PC-9 (cell line): ENCODE data around the gene GCFC2. TPM values are rescaled to one million over a fixed set of nuclear protein-coding genes. Genes with fewer than 3 reads are reported as not detected.

ENCODE experiments used
- BruUV-seq: library from RNA; stranded (reverse); fragments of 400-500 nt; replicated peaks from 2 replicates; lab custom pipeline; 2021; lab: Mats Ljungman, UMichigan
- CTCF ChIA-PET: fragments of 300-600 bp; sonication (Branson Sonifier 250); formaldehyde crosslinking; loops from one replicate; lab custom pipeline; 2022; ENCODE audit warnings: antibody characterized with exemption; lab: Charles Lee
- POLR2A ChIA-PET: fragments of 300-600 bp; sonication (Branson Sonifier 250); formaldehyde crosslinking; loops from one replicate; lab custom pipeline; 2022; ENCODE audit warnings: antibody characterized with exemption; ENCODE audit not compliant: unreplicated experiment; lab: Charles Lee
- DNase-seq, 2 experiments: peaks; one replicate each; pipeline versions ENCODE4 v3.0.0 to v3.0.0-alpha.2; 2015 to 2022; ENCODE audit warnings: mixed read lengths in 1 of 2
- H2AFZ ChIP-seq: fragments of 200-600 bp; sonication (generic); 2 replicates; pipeline ENCODE4 v1.8.1; 2017; ENCODE audit warnings: antibody characterized with exemption
- H3F3A ChIP-seq: fragments of 200-600 bp; sonication (generic); 2 replicates; pipeline ENCODE4 v1.8.1; 2017; ENCODE audit warnings: antibody characterized with exemption, mild to moderate bottlenecking, low read depth; ENCODE audit not compliant: insufficient read depth
- H3K27ac ChIP-seq: fragments of 200-600 bp; sonication (generic); 2 replicates; pipeline ENCODE4 v1.6.1; 2016; ENCODE audit warnings: mixed run types
- H3K27me3 ChIP-seq: fragments of 200-600 bp; sonication (generic); 2 replicates; pipeline ENCODE4 v1.6.1; 2016; ENCODE audit warnings: low read depth, mixed run types; ENCODE audit not compliant: insufficient read depth
- H3K36me3 ChIP-seq: fragments of 200-600 bp; sonication (generic); 2 replicates; pipeline ENCODE4 v1.6.1; 2016; ENCODE audit warnings: low read depth, mixed run types
- H3K4me1 ChIP-seq: fragments of 200-600 bp; sonication (generic); replicated peaks from 2 replicates; pipeline ENCODE4 v1.6.1; 2016; ENCODE audit warnings: mixed run types; ENCODE audit not compliant: insufficient read depth
- H3K4me2 ChIP-seq: fragments of 200-600 bp; sonication (generic); 2 replicates; pipeline ENCODE4 v1.6.1; 2017; ENCODE audit warnings: mixed run types
- H3K4me3 ChIP-seq: fragments of 200-600 bp; sonication (generic); 2 replicates; pipeline ENCODE4 v1.6.1; 2016; ENCODE audit warnings: mixed run types
- H3K79me2 ChIP-seq: fragments of 200-600 bp; sonication (generic); 2 replicates; pipeline ENCODE4 v1.6.1; 2017; ENCODE audit warnings: low read depth, mixed run types
- H3K9me2 ChIP-seq: fragments of 200-600 bp; sonication (generic); 2 replicates; pipeline ENCODE4 v1.8.1; 2017; ENCODE audit warnings: mild to moderate bottlenecking; ENCODE audit not compliant: insufficient read depth
- H3K9me3 ChIP-seq: fragments of 200-600 bp; sonication (generic); 2 replicates; pipeline ENCODE4 v1.8.1; 2016; ENCODE audit warnings: low read depth; ENCODE audit not compliant: insufficient read depth
- H4K20me1 ChIP-seq: fragments of 200-600 bp; sonication (generic); 2 replicates; pipeline ENCODE4 v1.8.1; 2017; ENCODE audit not compliant: insufficient read depth
- CTCF ChIP-seq: fragments of 200-600 bp; sonication (generic); conservative IDR thresholded peaks from 2 replicates; pipeline ENCODE4 v1.6.1; 2017; ENCODE audit warnings: mixed run types, antibody characterized with exemption, mild to moderate bottlenecking, moderate library complexity
- EZH2 ChIP-seq: fragments of 200-600 bp; sonication (generic); IDR thresholded peaks from 2 replicates; pipeline ENCODE4 v1.8.0; 2017; ENCODE audit warnings: antibody characterized with exemption, low read depth
- intact Hi-C: fragments of 100-400 bp; cut with micrococcal nuclease; formaldehyde crosslinking; loops from one replicate; pipeline ENCODE4 v1.10.0; 2022; ENCODE audit not compliant: unreplicated experiment
- total RNA-seq: library from RNA; stranded (reverse); gene quantifications from 2 replicates; pipeline ENCODE4 v1.2.3, GENCODE V29; 2021

Gene GCFC2
- total RNA-seq, 1 experiment from 2014 or later: 15.7 TPM

DNA sequence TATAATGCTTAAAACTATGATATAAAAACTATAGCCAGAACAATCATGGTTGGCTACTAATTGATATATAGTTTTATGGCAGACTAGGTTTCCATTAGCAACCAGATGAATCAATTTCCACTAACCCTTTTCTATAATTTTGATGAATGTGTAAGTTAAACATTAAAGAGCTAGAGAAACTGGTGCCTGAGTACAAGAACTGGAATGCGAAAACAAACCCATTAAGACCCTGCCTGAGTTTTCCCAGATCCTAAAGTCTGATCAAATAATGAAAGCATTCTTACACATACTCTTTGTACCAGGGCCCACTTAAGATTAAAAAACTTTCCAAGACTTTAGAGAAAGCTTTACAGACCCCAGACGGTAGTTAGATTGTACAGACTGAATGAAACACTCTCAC lies 42.8 kb downstream of the GCFC2 start:
- CTCF ChIA-PET: no interaction called here
- TF ChIP-seq CTCF (no peak), EZH2 (no peak)
- Histone ChIP-seq H3K79me2 (no peaks in the 10 kb centered on the region), H3F3A (peaks cover 7% of the 10 kb centered on the region; the same call in 1 of the 2 replicates), H3K27ac (no peak overlapping the region), H3K4me3 (no peak overlapping the region), H3K9me3 (no peaks in the 10 kb centered on the region), H4K20me1 (no peaks in the 10 kb centered on the region), H3K27me3 (no peaks in the 10 kb centered on the region), H3K4me1 (no peaks in the 10 kb centered on the region), H3K4me2 (no peak overlapping the region), H3K9me2 (no peaks in the 10 kb centered on the region), H2AFZ (no peak overlapping the region), H3K36me3 (peaks cover 16% of the 10 kb centered on the region)
- POLR2A ChIA-PET: no interaction called here
- no peak for DNase-seq
- intact Hi-C loops: no loop called here
- BruUV-seq: no TSS peak

DNA sequence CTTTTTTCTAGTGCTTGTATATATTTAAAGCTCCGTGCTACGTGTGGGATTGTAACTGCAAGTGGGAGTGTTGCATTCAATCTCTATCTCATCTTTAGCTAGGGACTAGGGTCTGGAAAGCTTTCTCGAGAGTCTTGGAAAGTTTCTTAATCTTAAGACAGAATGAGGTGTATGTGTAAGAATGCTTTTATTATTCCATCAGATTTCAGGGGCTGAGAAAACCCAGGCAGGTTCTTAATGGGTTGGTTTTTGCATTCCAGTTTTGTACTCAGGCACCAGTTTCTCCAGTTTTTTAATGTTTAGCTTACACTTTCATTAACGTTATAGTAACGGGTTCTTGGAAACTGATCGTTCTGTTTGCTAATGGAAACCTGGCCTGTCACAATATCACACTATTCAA lies 43.8 kb downstream of the GCFC2 start:
- POLR2A ChIA-PET: no interaction called here
- Histone ChIP-seq H3K27ac (no peak overlapping the region), H3K4me2 (no peak overlapping the region), H3K4me3 (no peak overlapping the region), H3K27me3 (no peaks in the 10 kb centered on the region), H3K9me2 (no peaks in the 10 kb centered on the region), H2AFZ (no peak overlapping the region), H3K79me2 (no peaks in the 10 kb centered on the region), H4K20me1 (no peaks in the 10 kb centered on the region), H3K9me3 (no peaks in the 10 kb centered on the region), H3F3A (peaks cover 7% of the 10 kb centered on the region; the same call in 1 of the 2 replicates), H3K4me1 (no peaks in the 10 kb centered on the region), H3K36me3 (peaks cover 24% of the 10 kb centered on the region)
- intact Hi-C loops: no loop called here
- no peak for DNase-seq
- CTCF ChIA-PET: interaction anchor here (0.6 kb wide), 1 partner anchor 1745 kb away, joined by 3 read pairs; no protein-coding TSS in a partner anchor
- no peak for TF ChIP-seq CTCF
- no peak for TF ChIP-seq EZH2
- BruUV-seq: no TSS peak

DNA sequence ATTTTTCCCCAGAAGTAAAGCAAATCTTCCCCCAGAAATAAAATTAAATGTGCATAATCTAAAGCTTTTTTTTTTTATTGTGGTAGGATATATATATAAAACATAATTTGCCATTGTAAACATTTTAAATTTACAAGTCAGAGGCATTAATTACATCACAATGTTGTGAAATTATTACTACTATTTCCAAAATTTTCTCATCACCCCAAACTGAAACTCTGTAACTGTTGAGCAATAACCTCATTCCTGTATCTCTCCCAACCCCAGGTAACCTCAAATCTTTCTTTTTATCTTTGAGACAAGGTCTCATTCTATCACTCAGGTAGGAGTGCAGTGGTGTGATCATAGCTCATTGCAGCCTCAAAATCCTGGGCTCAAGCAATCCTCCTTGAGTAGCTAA lies 52.9 kb downstream of the GCFC2 start:
- peaks cover 68% of the 10 kb centered on the region for H3K36me3 ChIP-seq
- ChIA-PET POLR2A (interaction anchor here (0.7 kb wide), 1 partner anchor 155 kb away, joined by 3 read pairs; no protein-coding TSS in a partner anchor), CTCF (no interaction called here)
- no peak overlapping the region for H3K4me3 ChIP-seq
- intact Hi-C loops: no loop called here
- H3K4me1 ChIP-seq: no peaks in the 10 kb centered on the region
- no peak overlapping the region for H3K4me2 ChIP-seq
- DNase-seq: no peak
- no peak overlapping the region for H2AFZ ChIP-seq
- no peaks in the 10 kb centered on the region; the same call in 1 of the 2 replicates for H3F3A ChIP-seq
- no peaks in the 10 kb centered on the region for H3K9me3 ChIP-seq
- BruUV-seq: no TSS peak
- no peak overlapping the region for H3K27ac ChIP-seq
- TF ChIP-seq CTCF (no peak), EZH2 (no peak)
- H3K9me2 ChIP-seq: no peaks in the 10 kb centered on the region
- no peaks in the 10 kb centered on the region for H3K27me3 ChIP-seq
- no peaks in the 10 kb centered on the region for H3K79me2 ChIP-seq
- H4K20me1 ChIP-seq: no peaks in the 10 kb centered on the region
